ENCODE data around the gene BLMH. TPM values are rescaled to one million over a fixed set of nuclear protein-coding genes. Genes with fewer than 3 reads are reported as not detected.

BLMH gene
- total RNA-seq, 1 experiment from 2014 or later = 28.3 TPM

GRCh38 chr17:30316736-30317135 lies 25.0 kb upstream of the BLMH start:
- intact Hi-C loops (cut with micrococcal nuclease) = no loop called here
- no peak for DNase-seq (ENCODE audit: unreplicated experiment)
- BruUV-seq (replicated peaks) = no TSS peak
- H3K4me1 Mint-ChIP-seq (ENCODE audit: insufficient read depth, unreplicated experiment) = peaks cover 13% of the 10 kb centered on the region
- H3K36me3 Mint-ChIP-seq (ENCODE audit: insufficient read depth, unreplicated experiment) = no peaks in the 10 kb centered on the region
- no peak for TF ChIP-seq CTCF (IDR thresholded peaks at IDR 0.05; ENCODE audit: unreplicated experiment)
- no peak overlapping the region for H3K27ac Mint-ChIP-seq (ENCODE audit: low read depth, unreplicated experiment)
- ChIA-PET CTCF (interaction anchor here (0.6 to 1.5 kb wide), 2 partner anchors 21 to 91 kb away, joined by 3 read pairs; no protein-coding TSS in a partner anchor), POLR2A (interaction anchor here (0.8 kb wide), 1 partner anchor 11 kb away, joined by 3 read pairs; no protein-coding TSS in a partner anchor)
- no peaks in the 10 kb centered on the region for H3K27me3 Mint-ChIP-seq (ENCODE audit: insufficient read depth, unreplicated experiment)
- H3K9me3 Mint-ChIP-seq (ENCODE audit: unreplicated experiment) = no peaks in the 10 kb centered on the region
- H3K4me3 Mint-ChIP-seq (ENCODE audit: unreplicated experiment) = no peak overlapping the region

GRCh38 chr17:30315106-30315505 lies 23.4 kb upstream of the BLMH start:
- H3K9me3 Mint-ChIP-seq (ENCODE audit: unreplicated experiment) = no peaks in the 10 kb centered on the region

GRCh38 chr17:30314474-30314873 lies 22.7 kb upstream of the BLMH start:
- intact Hi-C loops (cut with micrococcal nuclease) = no loop called here
- BruUV-seq (replicated peaks) = no TSS peak
- CTCF ChIA-PET = no interaction called here

More at GRCh38 chr17:30315106-30315505, 23.4 kb upstream of the BLMH start:
- intact Hi-C loops (cut with micrococcal nuclease) = no loop called here
- no peak for TF ChIP-seq CTCF (IDR thresholded peaks at IDR 0.05; ENCODE audit: unreplicated experiment)
- Mint-ChIP-seq H3K4me1 (ENCODE audit: insufficient read depth, unreplicated experiment) (peaks cover 14% of the 10 kb centered on the region), H3K4me3 (ENCODE audit: unreplicated experiment) (no peak overlapping the region), H3K36me3 (ENCODE audit: insufficient read depth, unreplicated experiment) (no peaks in the 10 kb centered on the region), H3K27me3 (ENCODE audit: insufficient read depth, unreplicated experiment) (no peaks in the 10 kb centered on the region), H3K27ac (ENCODE audit: low read depth, unreplicated experiment) (no peak overlapping the region)
- DNase-seq (ENCODE audit: unreplicated experiment) = no peak
- BruUV-seq (replicated peaks) = no TSS peak
- CTCF ChIA-PET = no interaction called here
- POLR2A ChIA-PET = no interaction called here

GRCh38 chr17:30312226-30312625 lies 20.5 kb upstream of the BLMH start:
- Mint-ChIP-seq H3K27me3 (ENCODE audit: insufficient read depth, unreplicated experiment) (no peaks in the 10 kb centered on the region), H3K36me3 (ENCODE audit: insufficient read depth, unreplicated experiment) (no peaks in the 10 kb centered on the region), H3K27ac (ENCODE audit: low read depth, unreplicated experiment) (no peak overlapping the region), H3K4me3 (ENCODE audit: unreplicated experiment) (no peak overlapping the region), H3K9me3 (ENCODE audit: unreplicated experiment) (no peaks in the 10 kb centered on the region), H3K4me1 (ENCODE audit: insufficient read depth, unreplicated experiment) (peaks cover 14% of the 10 kb centered on the region)
- POLR2A ChIA-PET = interaction anchor here (0.6 to 1.3 kb wide), 2 partner anchors 47 to 91 kb away, joined by 3 to 4 read pairs; no protein-coding TSS in a partner anchor
- intact Hi-C loops (cut with micrococcal nuclease) = no loop called here
- no peak for DNase-seq (ENCODE audit: unreplicated experiment)
- no peak for TF ChIP-seq CTCF (IDR thresholded peaks at IDR 0.05; ENCODE audit: unreplicated experiment)
- CTCF ChIA-PET = interaction anchor here (1.6 kb wide), 1 partner anchor 23 kb away, joined by 6 read pairs; no protein-coding TSS in a partner anchor
- BruUV-seq (replicated peaks) = no TSS peak

More at GRCh38 chr17:30314474-30314873, 22.7 kb upstream of the BLMH start:
- Mint-ChIP-seq H3K27me3 (ENCODE audit: insufficient read depth, unreplicated experiment) (no peaks in the 10 kb centered on the region), H3K4me3 (ENCODE audit: unreplicated experiment) (no peak overlapping the region), H3K4me1 (ENCODE audit: insufficient read depth, unreplicated experiment) (peaks cover 14% of the 10 kb centered on the region), H3K36me3 (ENCODE audit: insufficient read depth, unreplicated experiment) (no peaks in the 10 kb centered on the region), H3K27ac (ENCODE audit: low read depth, unreplicated experiment) (no peak overlapping the region), H3K9me3 (ENCODE audit: unreplicated experiment) (no peaks in the 10 kb centered on the region)
- POLR2A ChIA-PET = no interaction called here
- no peak for TF ChIP-seq CTCF (IDR thresholded peaks at IDR 0.05; ENCODE audit: unreplicated experiment)
- no peak for DNase-seq (ENCODE audit: unreplicated experiment)

Data from MCF 10A (cell line).